Type B pancreatic cell (in vitro differentiated cells): Measurements from ENCODE around the gene SLCO3A1. TPM values are rescaled to one million over a fixed set of nuclear protein-coding genes. Genes with fewer than 3 reads are reported as not detected.

Source experiments
- DNase-seq: peaks from one replicate; pipeline ENCODE4 v3.0.0; 2021; ENCODE audit warnings: mixed read lengths; ENCODE audit not compliant: unreplicated experiment; ENCODE audit errors: extremely low spot score
- H3K27ac Mint-ChIP-seq: 2 replicates; pipeline ENCODE4 v1.8.0; 2021; ENCODE audit warnings: mild to moderate bottlenecking, mixed read lengths
- H3K27me3 Mint-ChIP-seq: 2 replicates; pipeline ENCODE4 v1.8.0; 2021; ENCODE audit warnings: mixed read lengths
- H3K36me3 Mint-ChIP-seq: 2 replicates; pipeline ENCODE4 v1.8.0; 2021; ENCODE audit warnings: mixed read lengths
- H3K4me1 Mint-ChIP-seq: one replicate; pipeline ENCODE4 v1.8.0; 2021; ENCODE audit warnings: mixed read lengths; ENCODE audit not compliant: unreplicated experiment
- H3K4me3 Mint-ChIP-seq: 2 replicates; pipeline ENCODE4 v1.8.0; 2021; ENCODE audit warnings: mild to moderate bottlenecking, mixed read lengths
- H3K9me3 Mint-ChIP-seq: 2 replicates; pipeline ENCODE4 v1.8.0; 2021; ENCODE audit warnings: mixed read lengths
- CTCF ChIP-seq: fragments of 200-600 bp; sonication (generic); conservative IDR thresholded peaks from 2 replicates; pipeline ENCODE4 v1.5.0; 2021; ENCODE audit warnings: antibody characterized with exemption, mild to moderate bottlenecking
- total RNA-seq: library from RNA; stranded (reverse); gene quantifications from 2 replicates; pipeline ENCODE4 v1.2.1, GENCODE V29; 2021; ENCODE audit warnings: low replicate concordance

Gene SLCO3A1
- total RNA-seq, 1 donor from 2014 or later: 30.9 TPM

GRCh38 chr15:92071045-92071634, 217.6 kb downstream of the SLCO3A1 start:
- TF ChIP-seq CTCF: no peak
- H3K27me3 Mint-ChIP-seq: peaks cover 4% of the 10 kb centered on the region
- H3K4me3 Mint-ChIP-seq: no peak overlapping the region
- H3K36me3 Mint-ChIP-seq: peaks cover 4% of the 10 kb centered on the region
- H3K4me1 Mint-ChIP-seq: peaks cover 13% of the 10 kb centered on the region
- H3K27ac Mint-ChIP-seq: peak overlapping the region; percentile 36
- no peak for DNase-seq
- no peaks in the 10 kb centered on the region for H3K9me3 Mint-ChIP-seq

- Mint-ChIP-seq H3K27ac (peak overlapping the region; percentile 15), H3K4me1 (peaks cover 13% of the 10 kb centered on the region), H3K4me3 (no peak overlapping the region), H3K36me3 (peaks cover 4% of the 10 kb centered on the region), H3K9me3 (no peaks in the 10 kb centered on the region), H3K27me3 (peaks cover 4% of the 10 kb centered on the region)
- no peak for TF ChIP-seq CTCF
- DNase-seq: no peak
These were observed 219.7 kb downstream of the SLCO3A1 start for GRCh38 chr15:92073044-92073785.

GRCh38 chr15:92074101-92074500, 220.6 kb downstream of the SLCO3A1 start:
- Mint-ChIP-seq H3K27ac (no peak overlapping the region), H3K4me1 (peaks cover 9% of the 10 kb centered on the region), H3K36me3 (peaks cover 4% of the 10 kb centered on the region), H3K9me3 (no peaks in the 10 kb centered on the region), H3K27me3 (peaks cover 4% of the 10 kb centered on the region), H3K4me3 (no peak overlapping the region)
- TF ChIP-seq CTCF: no peak
- DNase-seq: no peak

- Mint-ChIP-seq H3K4me1 (peaks cover 9% of the 10 kb centered on the region), H3K36me3 (peaks cover 4% of the 10 kb centered on the region), H3K9me3 (no peaks in the 10 kb centered on the region), H3K4me3 (no peak overlapping the region), H3K27me3 (peaks cover 4% of the 10 kb centered on the region), H3K27ac (no peak overlapping the region)
- no peak for TF ChIP-seq CTCF
- DNase-seq: no peak
These were observed 221.1 kb downstream of the SLCO3A1 start for GRCh38 chr15:92074646-92075045.

GRCh38 chr15:92075764-92076163, 222.3 kb downstream of the SLCO3A1 start:
- Mint-ChIP-seq H3K4me1 (peaks cover 9% of the 10 kb centered on the region), H3K4me3 (peak overlapping the region; percentile 31), H3K27me3 (peaks cover 4% of the 10 kb centered on the region), H3K36me3 (peaks cover 4% of the 10 kb centered on the region), H3K27ac (peak overlapping the region; percentile 70), H3K9me3 (no peaks in the 10 kb centered on the region)
- no peak for TF ChIP-seq CTCF
- no peak for DNase-seq
